GM18520 (cell line): ENCODE measurements around the gene ANKRD28.
A peak's percentile ranks its signal among the peaks of the same experiment; 100 is the strongest.
"Not testable (repeated sequence)": the region's sequence is repeated elsewhere in the genome, so short reads cannot be mapped to it uniquely, and the experiment has no call there.

Experiments
- ATAC-seq: cut with Tn5 transposase; IDR thresholded peaks from one replicate; pipeline ENCODE4 v1.9.1; 2021; ENCODE audit not compliant: unreplicated experiment

ANKRD28 gene

GRCh38 chr3:15797642-15798303 is at the start of gene ANKRD28:
ANKRD28 (minus strand) TSS chr3:15797979; CDS start chr3:15796521, 1,458 bp downstream.
- ATAC-seq = no peak

DNA sequence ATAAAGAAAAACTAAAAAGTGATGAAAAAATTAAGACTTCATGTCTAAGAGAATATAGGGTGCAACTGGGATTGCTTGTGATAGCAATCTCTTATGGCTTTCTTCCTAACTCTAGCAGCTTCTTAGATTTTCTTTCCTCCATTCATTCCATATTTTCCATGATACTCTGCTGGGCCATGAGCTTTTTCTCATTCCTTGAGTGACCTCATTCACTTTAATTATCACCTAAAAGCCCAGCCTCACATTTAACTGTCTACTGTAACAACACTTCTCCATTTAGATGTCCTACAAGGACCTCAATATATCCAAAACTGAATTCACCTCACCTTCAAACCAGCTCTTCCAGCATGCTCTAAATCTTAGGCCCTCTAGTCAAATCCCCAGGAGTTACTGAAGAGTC is 49.5 kb upstream of the ANKRD28 start:
- ATAC-seq = no peak

- ATAC-seq = no peak
Observed at GRCh38 chr3:15846606-15847005, 48.8 kb upstream of the ANKRD28 start.

DNA sequence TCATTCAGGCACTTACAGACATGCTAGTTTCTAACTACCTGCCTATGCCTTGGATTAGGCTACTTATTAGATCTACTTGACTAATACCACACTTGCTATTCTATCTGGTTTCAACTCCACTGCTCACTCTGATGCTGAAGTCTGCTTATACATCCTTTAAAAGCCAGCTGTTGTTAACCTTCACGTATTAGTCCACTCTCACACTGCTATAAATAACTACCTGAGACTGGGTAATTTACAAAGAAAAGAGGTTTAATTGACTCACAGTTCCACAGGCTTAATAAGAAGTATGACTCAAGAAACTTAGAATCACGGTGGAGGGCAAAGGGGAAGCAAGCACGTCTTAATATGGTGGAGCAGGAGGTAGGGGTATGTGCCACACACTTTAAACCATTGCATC is 47.7 kb upstream of the ANKRD28 start:
- ATAC-seq = peak; percentile 64

DNA sequence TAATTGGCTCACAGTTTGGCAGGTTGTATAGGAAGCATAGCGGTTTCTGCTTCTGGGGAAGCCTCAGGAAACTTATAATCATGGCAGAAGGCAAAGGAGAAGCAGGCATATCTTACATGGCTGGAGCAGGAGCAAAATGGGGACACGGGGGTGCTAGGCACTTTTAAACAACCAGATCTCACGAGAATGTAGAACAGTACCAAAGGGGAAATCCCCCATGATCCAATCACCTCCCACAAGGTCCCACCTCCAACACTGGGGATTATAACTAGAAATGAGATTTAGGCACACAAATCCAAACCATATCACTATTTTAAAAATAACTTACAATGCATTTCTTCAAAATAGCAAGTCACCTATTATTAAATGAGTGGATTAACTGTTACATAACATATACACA is 47.1 kb upstream of the ANKRD28 start:
- no peak for ATAC-seq

GRCh38 chr3:15841091-15841973 is 43.6 kb upstream of the ANKRD28 start:
- ATAC-seq = not testable (repeated sequence)

- ATAC-seq = no peak
Observed at GRCh38 chr3:15839568-15839967, 41.8 kb upstream of the ANKRD28 start.

GRCh38 chr3:15831927-15832326 is 34.1 kb upstream of the ANKRD28 start:
- ATAC-seq = no peak

DNA sequence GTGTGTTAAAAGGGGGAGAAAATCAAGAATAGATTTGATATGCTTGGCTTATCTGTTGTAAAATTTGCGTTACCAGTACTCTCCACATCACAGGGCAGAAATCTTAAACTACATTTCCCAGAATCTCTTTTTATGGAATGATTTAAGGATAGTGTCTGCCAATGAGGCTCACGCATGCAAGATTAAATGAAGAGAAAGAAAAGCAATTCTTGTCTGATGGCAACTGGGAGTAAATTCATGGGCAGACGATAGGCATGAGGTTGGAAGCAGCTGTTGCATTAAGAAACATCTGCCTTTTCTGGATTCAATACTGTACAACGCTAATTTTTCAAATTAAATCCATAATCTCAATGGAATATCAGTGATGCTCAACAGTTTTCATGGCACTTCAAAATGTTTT is 27.2 kb upstream of the ANKRD28 start:
- no peak for ATAC-seq

DNA sequence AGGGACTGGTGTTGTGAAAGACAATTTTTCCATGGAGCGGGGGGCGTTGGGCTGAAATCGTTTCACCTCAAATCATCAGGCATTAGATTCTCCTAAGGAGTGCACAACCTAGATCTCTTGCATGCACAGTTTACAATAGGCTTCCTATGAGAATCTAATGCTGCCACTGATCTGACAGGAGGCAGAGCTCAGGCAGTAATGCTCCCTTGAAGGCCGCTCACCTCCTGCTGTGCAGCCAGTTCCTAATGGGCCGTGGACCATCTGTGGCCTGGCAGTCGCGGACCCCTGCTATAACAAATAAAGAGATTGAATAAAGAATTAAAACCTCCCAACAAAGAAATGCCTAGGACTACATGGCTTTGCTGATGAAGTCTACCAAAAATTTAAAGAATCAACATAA is 25.3 kb upstream of the ANKRD28 start:
- no peak for ATAC-seq

- ATAC-seq = no peak
Observed at GRCh38 chr3:15822281-15822680, 24.5 kb upstream of the ANKRD28 start.

DNA sequence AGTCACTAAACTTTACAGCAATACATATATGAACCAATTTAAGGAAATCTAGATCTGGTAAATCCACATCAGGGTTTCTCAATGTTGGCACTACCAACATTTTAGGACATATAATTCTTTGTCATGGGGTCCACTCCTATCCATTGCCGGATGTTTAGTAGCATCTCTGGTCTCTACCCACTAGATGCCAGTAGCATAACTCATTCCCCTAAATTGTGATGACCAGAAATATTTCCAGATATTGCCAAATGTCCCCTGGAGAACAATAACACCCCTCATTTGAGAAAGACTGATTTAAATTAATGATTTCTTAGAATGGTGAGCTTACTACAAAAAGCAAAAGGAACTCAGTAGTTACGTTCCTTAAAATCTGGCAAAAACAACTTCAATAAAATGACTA is 23.1 kb upstream of the ANKRD28 start:
- no peak for ATAC-seq

DNA sequence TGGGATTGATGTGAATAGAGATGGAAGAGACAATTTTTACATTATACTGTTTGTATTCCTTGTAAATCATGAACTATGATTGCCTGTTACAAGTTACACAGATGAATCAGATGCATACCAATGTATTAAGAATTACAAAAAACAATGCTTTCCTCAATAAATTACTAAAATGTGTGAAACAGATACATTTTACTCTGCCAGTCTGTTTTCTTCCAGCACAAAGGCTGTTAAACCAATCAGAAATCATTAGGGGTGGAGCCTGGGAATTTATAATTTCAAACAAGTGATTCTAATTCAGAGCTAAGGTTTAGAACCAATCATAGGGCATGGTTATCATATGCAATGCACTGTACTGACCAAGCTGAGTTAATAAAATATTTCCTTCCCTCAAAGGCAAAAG is 21.8 kb upstream of the ANKRD28 start:
- no peak for ATAC-seq

DNA sequence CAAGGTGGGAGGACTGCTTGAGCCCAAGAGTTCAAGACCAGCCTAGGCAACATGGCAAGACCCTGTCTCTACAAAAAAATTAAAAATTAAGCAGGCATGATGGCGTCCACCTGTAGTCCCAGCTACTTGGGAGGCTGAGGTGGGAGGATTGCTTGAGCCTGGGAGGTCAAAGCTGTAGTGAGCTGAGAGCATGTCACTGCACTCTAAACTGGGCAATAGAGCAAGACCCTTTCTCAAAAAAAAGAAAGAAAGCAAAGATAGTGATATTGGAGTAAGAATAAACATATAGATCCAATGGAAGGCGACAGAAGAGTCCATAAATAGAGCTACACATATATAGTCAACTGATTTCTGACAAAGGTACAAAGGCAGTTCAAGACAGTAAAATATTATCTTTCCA is 21.3 kb upstream of the ANKRD28 start:
- ATAC-seq = no peak

GRCh38 chr3:15815696-15816095 is 17.9 kb upstream of the ANKRD28 start:
- ATAC-seq = no peak

GRCh38 chr3:15813079-15813478 is 15.3 kb upstream of the ANKRD28 start:
- ATAC-seq = not testable (repeated sequence)

DNA sequence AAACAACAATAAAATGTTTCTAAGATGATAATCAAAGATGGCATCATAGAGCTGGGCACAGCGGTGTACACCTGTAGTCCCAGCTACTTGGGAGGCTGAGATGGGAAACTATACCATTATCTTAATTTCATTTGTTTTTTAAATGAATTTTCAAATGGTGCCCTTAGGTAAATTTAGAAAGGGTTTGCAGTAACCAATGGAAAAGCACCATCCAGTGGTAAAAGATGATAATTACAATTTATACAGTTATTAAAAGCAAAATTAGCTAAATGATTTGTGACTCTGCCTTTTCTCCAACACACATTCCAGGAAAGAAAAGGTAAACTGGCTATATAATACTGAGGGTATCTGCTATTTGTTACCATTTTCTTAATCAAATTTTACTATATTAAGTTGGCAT is 14.4 kb upstream of the ANKRD28 start:
- no peak for ATAC-seq

DNA sequence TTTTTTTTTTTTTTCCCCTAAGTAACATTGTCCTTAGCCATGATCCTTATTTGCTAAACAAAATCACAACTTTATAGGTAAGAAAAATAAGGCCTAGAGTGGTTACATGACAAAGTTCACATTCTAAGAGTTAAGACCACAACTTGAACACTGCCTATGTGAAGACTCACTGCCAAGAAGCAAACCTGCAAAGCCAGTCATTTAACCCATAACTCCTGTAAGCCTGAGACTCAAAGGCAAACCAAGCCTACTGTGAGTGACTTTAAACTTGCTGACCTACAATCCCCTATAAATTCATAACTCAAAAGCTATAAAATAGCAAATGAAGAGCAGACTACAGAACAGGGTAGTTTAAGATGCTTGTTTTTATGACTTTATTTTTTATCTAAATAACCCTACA is 12.9 kb upstream of the ANKRD28 start:
- ATAC-seq = no peak

DNA sequence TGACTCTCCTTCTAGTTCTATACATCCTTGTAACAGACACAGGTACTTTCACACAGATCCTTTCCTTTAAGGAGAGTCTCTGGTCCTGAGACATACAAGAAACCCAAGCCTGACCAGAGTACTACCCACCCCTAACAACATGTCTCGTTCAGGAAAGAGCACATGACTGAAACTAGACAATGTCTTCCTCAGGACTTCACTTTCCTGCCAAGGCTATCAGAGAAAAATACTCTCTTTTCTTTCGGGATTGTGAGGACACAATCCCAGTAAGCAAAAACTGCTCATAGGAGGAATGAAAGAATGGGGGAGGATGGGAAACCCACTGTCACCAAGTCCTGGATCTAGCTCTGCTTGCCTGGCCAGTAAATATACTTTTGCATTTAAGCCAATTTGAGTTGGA is 11.5 kb upstream of the ANKRD28 start:
- ATAC-seq = no peak

GRCh38 chr3:15808679-15809310 is 11.0 kb upstream of the ANKRD28 start:
- no peak for ATAC-seq

DNA sequence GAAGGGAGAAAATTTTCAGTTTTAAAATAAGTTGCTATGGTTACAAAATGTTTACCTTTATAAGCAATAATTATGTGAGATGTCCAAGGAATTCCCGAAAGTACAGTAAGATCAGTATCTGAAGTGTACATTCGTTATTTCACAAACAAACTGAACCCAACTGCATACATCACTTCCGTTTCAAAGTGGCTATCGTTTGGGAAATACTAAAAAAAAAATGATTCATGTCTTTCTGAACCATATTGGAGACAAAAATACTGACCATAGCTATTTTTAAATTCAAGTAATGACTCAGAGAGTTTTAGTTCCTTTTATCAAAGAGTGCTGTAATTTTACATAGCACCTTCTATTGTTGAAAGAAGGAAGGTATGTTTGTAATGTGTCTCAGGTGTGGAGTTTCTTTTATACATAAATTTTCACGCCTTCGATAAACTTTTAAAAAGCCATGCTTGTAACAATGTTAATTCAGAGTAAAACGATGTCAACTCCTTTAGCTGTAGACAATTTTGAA is 8.0 kb upstream of the ANKRD28 start:
- ATAC-seq = peak; percentile 77
